ENCODE results near the gene GCNT2. TPM values are rescaled to one million over a fixed set of nuclear protein-coding genes. Genes with fewer than 3 reads are reported as not detected.

GCNT2 gene
- total and polyA plus RNA-seq, 2 of the 8 experiments (the other 6 are each of a cell fraction or from before 2014, with no cell fraction given), result 19.3 to 52.5 TPM

- H2BK15ac ChIP-seq (ENCODE audit: low read length), result no peak overlapping the region
- H4K5ac ChIP-seq (ENCODE audit: insufficient read length, low read depth, low read length), result no peak overlapping the region
- POLR2A ChIA-PET (ENCODE audit: partially characterized antibody), result interaction anchor here (1.2 to 1.3 kb wide), 2 partner anchors 14 to 19 kb away, joined by 4 to 9 read pairs; no protein-coding TSS in a partner anchor
Measured at GRCh38 chr6:10542213-10542612, 21.1 kb downstream of the GCNT2 start.

More at GRCh38 chr6:10542213-10542612, 21.1 kb downstream of the GCNT2 start:
- no peak overlapping the region for H2AK5ac ChIP-seq (ENCODE audit: low read depth, low read length)
- H3K4ac ChIP-seq (replicated peaks; ENCODE audit: insufficient read length, low read depth, low read length), result no peak overlapping the region
- H2BK12ac ChIP-seq (ENCODE audit: low read depth, low read length), result no peak overlapping the region
- no peak overlapping the region for H2BK20ac ChIP-seq (ENCODE audit: low read length)
- peaks cover 2% of the 10 kb centered on the region; the same call in 1 of the 2 replicates for H3K23me2 ChIP-seq (ENCODE audit: low read depth, low read length)
- no peaks in the 10 kb centered on the region for H3K79me2 ChIP-seq (ENCODE audit: control insufficient read depth in 1 of 2, insufficient read depth in 2 of 2, low read length in 2 of 2)
- no peaks in the 10 kb centered on the region for H4K20me1 ChIP-seq (replicated peaks in 1 of 2; ENCODE audit: control insufficient read depth in 1 of 2, insufficient read depth in 2 of 2, low read length in 2 of 2)
- no peak overlapping the region for H3K4me2 ChIP-seq (ENCODE audit: insufficient read depth in 1 of 2, low read depth in 2 of 2, low read length in 2 of 2)
- DNase-seq (ENCODE audit: low read depth in 1 of 2, low spot score in 2 of 2) (no peak), FAIRE-seq (no peak)
- no peak overlapping the region for H4K91ac ChIP-seq (replicated peaks; ENCODE audit: insufficient read length, low read length)
- no peaks in the 10 kb centered on the region for H3K79me1 ChIP-seq (ENCODE audit: low read depth, low read length)
- no peak overlapping the region for H3K56ac ChIP-seq (replicated peaks; ENCODE audit: insufficient read length, low read depth, low read length)
- no peak overlapping the region for H3K23ac ChIP-seq (ENCODE audit: insufficient read length)
- TF ChIP-seq EGR1 (IDR thresholded peaks at IDR 0.05; ENCODE audit: borderline replicate concordance, low read depth, low read length), result no peak
- no peak for TF ChIP-seq TEAD4 (IDR thresholded peaks at IDR 0.05; ENCODE audit: low read depth, low read length)
- TF ChIP-seq ZNF274 (IDR thresholded peaks at IDR 0.05; ENCODE audit: borderline replicate concordance, extremely low read depth, low read length), result no peak
- TF ChIP-seq SRF (IDR thresholded peaks at IDR 0.05; ENCODE audit: low read depth, low read length), result no peak
- no peak for TF ChIP-seq TAF7 (optimal IDR thresholded peaks at IDR 0.05; ENCODE audit: borderline replicate concordance, low read depth, low read length)
- no peak for TF ChIP-seq SP4 (IDR thresholded peaks at IDR 0.05; ENCODE audit: low read length)
- no peak for TF ChIP-seq FOSL1 (IDR thresholded peaks at IDR 0.05; ENCODE audit: insufficient read depth, low read depth, low read length)
- no peak for TF ChIP-seq NANOG (IDR thresholded peaks at IDR 0.05; ENCODE audit: insufficient read depth, low read depth, low read length, poor library complexity, severe bottlenecking)
- TF ChIP-seq JUN (IDR thresholded peaks at IDR 0.05; ENCODE audit: low read depth, low read length), result no peak
- TF ChIP-seq SUZ12 (IDR thresholded peaks at IDR 0.05; ENCODE audit: low read length), result no peak
- TF ChIP-seq JUND (IDR thresholded peaks at IDR 0.05; ENCODE audit: low read length), result no peak
- TF ChIP-seq EZH2 (IDR thresholded peaks at IDR 0.05; ENCODE audit: low read depth, low read length, severe bottlenecking), result no peak
- TF ChIP-seq CREB1 (IDR thresholded peaks at IDR 0.05), result no peak
- H3K27ac ChIP-seq (ENCODE audit: low read depth, low read length), result no peak overlapping the region
- no peak overlapping the region for H4K8ac ChIP-seq (ENCODE audit: extremely low read depth, insufficient read depth, low read length)
- H3K36me3 ChIP-seq (ENCODE audit: control insufficient read depth in 2 of 4, insufficient read depth in 4 of 4, low read length in 3 of 4), result no peaks in the 10 kb centered on the region
- no peak overlapping the region for H2BK120ac ChIP-seq (replicated peaks; ENCODE audit: low read depth, low read length)
- CTCF ChIA-PET (ENCODE audit: partially characterized antibody), result interaction anchor here (0.9 to 2.3 kb wide), 2 partner anchors 9 to 212 kb away, joined by 4 to 9 read pairs; no protein-coding TSS in a partner anchor
- H2AFZ ChIP-seq (ENCODE audit: low read length), result no peak overlapping the region
- peaks cover 0 to 5% (median 2%) of the 10 kb centered on the region in 4 experiments; a peak in 3 of 7 replicates for H3K4me1 ChIP-seq (replicated peaks in 1 of 4; ENCODE audit: control insufficient read depth in 3 of 4, insufficient read depth in 4 of 4, low read length in 3 of 4)
- no peaks in the 10 kb centered on the region for H3K9me3 ChIP-seq (ENCODE audit: insufficient read depth in 2 of 2, low read depth in 1 of 2, low read length in 1 of 2)
- H3K4me3 ChIP-seq (ENCODE audit: extremely low read depth in 1 of 4, insufficient read depth in 2 of 4, low read depth in 3 of 4, low read length in 4 of 4), result no peak overlapping the region
- 98% methylated on average over 2 of the region's 2 CpGs; no CpG with 5 or more reads in 1 of the 2 experiments for WGBS, 2 experiments (ENCODE audit: extremely low coverage in 1 of 2, insufficient coverage in 1 of 2, insufficient read length in 1 of 2, insufficient replicate concordance in 2 of 2, low coverage in 1 of 2, low lambda C conversion rate in 2 of 2, missing lambda C conversion rate in 1 of 2)
- H3K18ac ChIP-seq (ENCODE audit: extremely low read depth, low read length), result no peak overlapping the region
- no peak overlapping the region for H3K14ac ChIP-seq (ENCODE audit: insufficient read length)
- no peaks in the 10 kb centered on the region for H3K27me3 ChIP-seq (replicated peaks in 1 of 4; ENCODE audit: control insufficient read depth in 3 of 4, extremely low read depth in 1 of 4, insufficient read depth in 3 of 4, low read length in 3 of 4)
- no peak overlapping the region for H2BK5ac ChIP-seq (ENCODE audit: low read depth, low read length)
- H3K9ac ChIP-seq (replicated peaks in 1 of 4; ENCODE audit: extremely low read depth in 1 of 4, low read depth in 3 of 4, low read length in 3 of 4), result no peak overlapping the region
